ENCODE results near the gene SOHLH2.

Gene SOHLH2

DNA sequence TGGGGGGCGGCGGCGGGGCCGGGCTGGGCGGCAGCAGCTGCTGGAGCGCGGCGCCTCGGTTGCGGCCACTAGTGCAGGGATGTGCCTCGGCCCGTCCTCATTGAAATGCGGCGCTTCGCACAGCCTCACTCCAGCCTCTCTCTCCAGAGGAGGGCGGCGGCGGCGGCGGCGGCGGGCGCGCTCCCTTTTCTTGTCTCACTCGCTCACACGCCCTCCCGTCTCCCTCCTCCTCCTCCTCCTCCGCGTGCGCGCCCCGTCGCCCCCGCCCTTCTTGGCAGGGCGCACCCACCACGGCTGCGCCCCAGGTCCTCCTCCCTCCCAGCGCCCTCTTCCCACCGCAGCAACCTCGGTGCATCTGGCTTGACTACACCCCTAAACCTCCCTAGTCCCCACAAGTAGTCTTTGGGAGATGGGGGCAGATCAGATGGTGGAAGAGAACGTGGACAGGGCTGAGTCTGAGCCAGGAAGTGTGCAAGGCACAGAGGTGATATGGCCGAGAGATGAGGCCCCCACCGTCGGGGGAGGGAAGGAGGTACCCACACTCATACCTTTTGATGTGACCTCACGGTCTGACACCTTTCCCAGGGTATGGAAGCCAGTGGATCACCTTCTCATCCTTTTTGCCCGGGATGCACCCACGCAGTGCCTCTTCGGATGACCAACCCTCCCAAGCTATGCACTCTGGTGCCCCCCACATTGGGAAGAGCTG lies 83.0 kb downstream of the SOHLH2 start, which contains the start of gene DCLK1:
Gene DCLK1, minus strand, starts transcription at position 161 of the 709 bp plus-strand sequence.
- peak; percentile 64 for DNase-seq (ENCODE audit: low spot score)

DNA sequence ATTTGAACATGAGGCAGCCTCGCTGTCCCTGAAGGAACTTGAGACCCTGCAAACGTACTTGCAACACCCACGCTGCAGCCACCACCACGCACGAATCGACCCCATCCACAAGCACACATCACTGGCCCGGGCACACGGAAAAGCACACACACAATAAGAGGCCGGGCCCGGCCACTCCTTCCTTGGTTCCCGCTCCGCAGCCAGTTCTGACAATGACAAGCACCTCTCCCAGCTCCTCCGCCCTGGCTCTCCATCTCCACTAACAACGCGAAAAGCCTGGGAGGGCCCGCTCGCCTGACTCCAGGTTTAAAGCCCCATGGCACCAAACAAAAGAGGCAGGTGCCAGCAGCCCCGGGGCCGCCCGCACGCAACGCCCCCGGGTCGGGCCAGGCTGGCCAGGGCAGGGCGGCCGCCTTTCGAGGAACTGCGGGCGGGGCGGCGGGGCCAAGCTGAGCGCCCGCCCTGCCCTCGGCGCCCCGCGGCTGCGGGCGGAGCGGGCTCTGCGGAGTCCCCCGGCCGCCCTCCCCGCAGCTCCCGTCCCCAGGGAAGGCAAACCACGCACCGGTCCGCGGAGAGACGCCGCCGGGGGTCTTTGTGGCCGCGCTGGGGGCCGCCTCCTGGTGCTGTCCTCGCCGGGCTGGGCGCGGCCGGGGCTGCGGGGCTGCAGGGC lies 83.7 kb downstream of the SOHLH2 start:
- DNase-seq (ENCODE audit: low spot score): peak; percentile 62

DNA sequence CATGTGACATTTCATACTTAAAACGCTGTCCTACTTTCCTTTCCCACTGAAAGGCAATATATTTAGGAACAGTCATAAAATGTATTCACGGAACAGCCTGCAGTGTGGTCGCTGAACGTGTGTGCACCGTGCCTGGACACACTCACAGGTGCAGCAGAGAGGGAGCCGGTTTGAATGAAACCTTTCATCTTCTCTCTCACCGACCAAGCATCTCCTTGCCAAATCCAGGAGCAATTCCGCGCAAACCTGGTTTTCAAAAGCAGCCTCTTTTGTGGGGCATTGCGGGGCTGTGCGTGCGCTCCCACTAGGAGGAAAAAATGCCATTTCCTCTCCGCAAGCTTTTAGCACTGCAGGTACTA lies 84.2 kb downstream of the SOHLH2 start:
- no peak for DNase-seq (ENCODE audit: low spot score)

DNA sequence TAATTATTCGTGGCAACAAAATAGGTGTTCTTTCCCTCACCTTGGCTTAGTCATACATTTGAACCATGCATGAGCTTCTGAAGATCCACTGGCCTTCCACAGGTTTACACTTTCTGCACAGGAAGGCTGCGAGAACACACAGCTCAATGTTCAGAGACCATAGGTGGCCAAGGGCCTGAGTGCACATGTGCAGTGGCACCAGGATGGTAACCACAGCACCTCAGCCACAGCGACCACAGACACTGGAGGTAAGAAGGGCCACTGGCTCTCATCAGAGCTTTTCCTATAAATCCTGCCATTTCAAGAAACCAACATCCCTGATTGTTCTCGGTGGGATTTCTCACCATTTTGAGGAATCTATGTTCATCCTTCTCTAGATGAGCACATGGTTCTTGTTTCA lies 84.8 kb downstream of the SOHLH2 start:
- DNase-seq (ENCODE audit: low spot score): no peak

DNA sequence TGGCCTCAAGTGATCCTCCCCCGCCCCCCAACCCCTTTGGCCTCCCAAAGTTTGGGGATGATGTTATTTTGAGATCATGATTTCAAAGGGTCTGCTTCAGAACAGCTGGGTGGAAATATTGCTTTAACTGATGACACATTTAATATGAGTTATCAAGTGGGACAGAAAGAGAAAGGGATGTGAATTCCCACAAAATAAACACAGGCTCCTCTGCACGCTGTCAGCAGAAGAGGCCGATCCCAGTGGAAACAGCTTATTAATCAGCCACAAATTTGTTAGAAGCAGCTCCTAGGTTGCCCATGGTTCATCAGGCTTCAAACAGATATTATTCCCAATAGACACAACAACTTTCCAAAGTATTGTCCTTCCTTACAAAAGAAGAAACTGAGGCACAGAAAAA lies 87.9 kb downstream of the SOHLH2 start:
- DNase-seq (ENCODE audit: low spot score): no peak

DNA sequence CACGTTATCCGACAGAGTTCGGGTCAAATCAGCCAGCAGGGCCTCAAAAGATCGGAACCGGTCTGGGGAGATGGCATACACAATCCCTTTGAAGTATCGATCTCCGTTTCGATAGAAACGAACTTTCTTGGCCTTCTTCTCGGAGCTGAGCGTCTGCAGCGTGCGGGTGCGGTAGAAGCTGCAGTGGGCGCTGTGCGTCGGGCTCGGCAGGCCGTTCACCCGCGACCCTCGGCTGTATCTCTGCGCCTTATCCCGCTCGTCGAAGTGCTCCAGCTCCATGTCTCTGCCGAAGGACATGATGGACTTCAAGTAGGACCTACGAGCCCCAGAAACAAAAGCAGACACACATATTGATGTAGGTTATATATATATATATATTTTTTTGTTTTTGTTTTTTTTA lies 88.5 kb downstream of the SOHLH2 start:
- DNase-seq (ENCODE audit: low spot score): no peak

DNA sequence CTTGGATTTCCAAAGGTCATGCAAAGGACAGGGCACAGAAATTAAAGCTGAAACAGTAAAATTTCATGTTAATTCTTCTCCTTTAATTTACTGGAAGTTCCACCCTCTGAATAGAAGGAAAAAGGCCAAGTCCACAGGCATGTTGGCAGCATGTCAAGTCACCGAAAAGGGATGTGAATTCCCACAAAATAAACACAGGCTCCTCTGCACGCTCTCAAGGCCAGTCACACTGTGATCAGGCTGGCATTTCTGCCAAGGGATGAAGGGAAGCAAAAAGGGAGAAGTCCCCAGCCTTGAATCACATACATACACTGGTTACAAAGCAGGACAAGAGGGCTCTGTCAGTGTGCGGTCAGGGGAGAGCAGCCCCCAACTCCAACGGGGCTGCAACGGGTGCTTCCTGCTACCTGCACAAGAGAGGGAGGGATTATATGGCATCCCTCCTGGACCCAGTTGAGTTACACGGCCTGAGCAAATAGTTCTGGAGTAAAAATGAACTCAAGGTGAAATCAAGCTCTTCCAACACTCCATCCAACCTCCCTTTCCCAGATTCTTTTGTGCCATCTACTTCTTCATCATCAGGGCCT lies 90.0 kb downstream of the SOHLH2 start:
- no peak for DNase-seq (ENCODE audit: low spot score)
